Measurements from ENCODE around the gene SPRR2E.
"Not testable (repeated sequence)": the region's sequence is repeated elsewhere in the genome, so short reads cannot be mapped to it uniquely, and the experiment has no call there.

The SPRR2E gene

DNA sequence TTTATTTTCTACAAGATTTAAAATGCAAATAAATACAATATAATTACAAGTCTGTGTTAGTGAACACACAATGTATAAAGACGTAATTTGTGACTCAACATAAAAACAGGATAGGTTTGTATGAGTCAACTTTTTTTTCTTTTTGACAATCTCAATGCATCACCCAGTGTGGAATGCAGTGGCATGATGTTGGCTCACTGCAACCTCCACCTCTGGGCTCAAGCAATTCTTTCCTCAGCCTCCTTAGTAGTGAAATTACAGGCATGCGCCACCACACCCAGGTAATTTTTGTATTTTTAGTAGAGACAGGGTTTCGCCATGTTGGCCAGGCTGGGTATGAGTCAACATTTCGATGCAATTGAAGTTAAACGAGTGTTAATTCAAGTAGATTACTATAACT, 5.9 kb upstream of the SPRR2E start:
- in situ Hi-C loops (cut with HindIII; ENCODE audit: low pct_unique_long_range_greater_than_20kb, low sequenced_read_pairs): no loop called here
- no peak for TF ChIP-seq JUND (IDR thresholded peaks at IDR 0.05; ENCODE audit: low read depth)
- no peak for DNase-seq (ENCODE audit: low read depth in 1 of 2, low spot score in 1 of 2)

DNA sequence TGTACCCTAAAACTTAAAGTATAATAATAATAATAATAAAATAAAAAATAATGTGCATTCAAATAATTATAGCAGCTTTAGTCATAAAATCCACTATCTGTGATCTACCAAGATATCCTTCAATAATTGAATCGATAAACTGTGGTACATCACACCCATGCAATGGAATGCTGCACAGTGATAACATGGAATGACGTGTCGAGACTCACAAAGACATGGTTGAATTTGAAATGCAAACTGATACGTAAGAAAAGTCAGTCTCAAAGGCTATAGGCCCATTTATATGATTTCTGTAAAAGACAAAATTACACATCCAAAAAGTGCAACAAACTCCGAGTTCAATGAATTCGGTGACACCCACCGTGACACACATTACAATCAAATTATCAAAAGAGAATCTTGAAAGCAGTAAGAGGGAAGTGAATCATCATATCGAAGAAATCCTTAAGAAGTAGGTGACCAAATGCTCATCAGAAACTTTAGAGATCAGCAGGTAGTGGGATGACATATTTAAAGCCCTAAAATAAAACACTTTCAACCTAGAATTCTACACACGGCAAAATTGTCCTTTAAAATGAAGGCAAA, 5.2 kb upstream of the SPRR2E start:
- TF ChIP-seq JUND (IDR thresholded peaks at IDR 0.05; ENCODE audit: low read depth): no peak
- in situ Hi-C loops (cut with HindIII; ENCODE audit: low pct_unique_long_range_greater_than_20kb, low sequenced_read_pairs): no loop called here

DNA sequence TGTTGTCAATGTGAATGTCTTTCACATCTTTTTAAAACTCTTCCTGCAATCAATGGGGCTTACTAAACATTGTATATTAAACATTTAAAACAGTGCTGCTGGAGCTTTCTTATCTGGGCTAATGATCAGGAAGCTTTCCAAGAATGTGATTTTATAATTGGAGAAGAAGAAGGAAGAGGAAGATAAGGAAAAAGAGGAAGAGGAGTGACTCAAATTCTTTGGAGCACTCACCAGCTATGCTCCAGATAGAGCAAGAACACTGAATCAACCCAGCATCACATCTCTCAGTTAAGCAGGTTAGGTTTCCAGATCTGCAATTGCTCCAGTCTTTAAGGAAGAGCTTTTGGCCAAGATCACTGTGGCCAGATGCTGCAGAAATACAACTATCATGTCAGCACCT, 1.4 kb upstream of the SPRR2E start:
- no peak for TF ChIP-seq JUND (IDR thresholded peaks at IDR 0.05; ENCODE audit: low read depth)
- DNase-seq (ENCODE audit: low read depth in 1 of 2, low spot score in 1 of 2): no peak
- in situ Hi-C loops (cut with HindIII; ENCODE audit: low pct_unique_long_range_greater_than_20kb, low sequenced_read_pairs): no loop called here

More for the DNA sequence above, 5.2 kb upstream of the SPRR2E start:
- DNase-seq (ENCODE audit: low read depth in 1 of 2, low spot score in 1 of 2): no peak

DNA sequence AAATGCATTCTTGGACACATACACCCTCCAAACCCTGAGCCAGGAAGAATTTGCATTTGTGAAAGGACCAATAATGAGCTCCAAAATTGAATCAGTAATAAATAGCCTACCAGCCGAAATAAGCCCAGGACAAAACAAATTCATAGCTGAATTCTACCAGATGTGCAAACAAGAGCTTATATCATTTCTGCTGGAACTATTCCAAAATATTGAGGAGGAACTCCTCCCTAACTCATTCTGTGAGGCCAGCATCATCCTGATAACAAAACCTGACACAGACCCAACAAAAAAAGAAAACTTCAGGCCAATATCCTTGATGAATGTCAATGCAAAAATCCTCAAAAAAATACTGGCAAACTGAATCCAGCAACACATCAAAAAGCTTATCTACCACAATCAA, 6.7 kb downstream of the SPRR2E start:
- in situ Hi-C loops (cut with HindIII; ENCODE audit: low pct_unique_long_range_greater_than_20kb, low sequenced_read_pairs): no loop called here
- DNase-seq (ENCODE audit: low read depth in 1 of 2, low spot score in 1 of 2): no peak
- no peak for TF ChIP-seq JUND (IDR thresholded peaks at IDR 0.05; ENCODE audit: low read depth)

DNA sequence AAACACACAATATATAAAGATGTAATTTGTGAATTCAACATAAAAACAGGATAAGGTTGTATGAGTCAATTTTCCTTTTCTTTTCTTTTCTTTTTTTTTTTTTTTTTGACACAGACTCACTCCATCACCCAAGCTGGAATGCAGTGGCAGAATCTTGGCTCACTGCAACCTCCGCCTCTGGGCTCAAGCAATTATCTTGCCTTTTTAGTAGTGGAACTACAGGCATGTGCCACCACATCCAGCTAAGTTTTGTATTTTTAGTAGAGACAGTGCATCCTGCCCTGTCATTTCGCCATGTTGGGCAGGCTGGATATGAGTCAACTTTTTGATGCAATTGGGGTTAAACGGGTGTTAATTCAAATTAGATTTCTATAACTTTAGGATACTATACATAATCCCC, 12.6 kb downstream of the SPRR2E start:
- in situ Hi-C loops (cut with HindIII; ENCODE audit: low pct_unique_long_range_greater_than_20kb, low sequenced_read_pairs): no loop called here
- DNase-seq (ENCODE audit: low read depth in 1 of 2, low spot score in 1 of 2): no peak
- TF ChIP-seq JUND (IDR thresholded peaks at IDR 0.05; ENCODE audit: low read depth): no peak

DNA sequence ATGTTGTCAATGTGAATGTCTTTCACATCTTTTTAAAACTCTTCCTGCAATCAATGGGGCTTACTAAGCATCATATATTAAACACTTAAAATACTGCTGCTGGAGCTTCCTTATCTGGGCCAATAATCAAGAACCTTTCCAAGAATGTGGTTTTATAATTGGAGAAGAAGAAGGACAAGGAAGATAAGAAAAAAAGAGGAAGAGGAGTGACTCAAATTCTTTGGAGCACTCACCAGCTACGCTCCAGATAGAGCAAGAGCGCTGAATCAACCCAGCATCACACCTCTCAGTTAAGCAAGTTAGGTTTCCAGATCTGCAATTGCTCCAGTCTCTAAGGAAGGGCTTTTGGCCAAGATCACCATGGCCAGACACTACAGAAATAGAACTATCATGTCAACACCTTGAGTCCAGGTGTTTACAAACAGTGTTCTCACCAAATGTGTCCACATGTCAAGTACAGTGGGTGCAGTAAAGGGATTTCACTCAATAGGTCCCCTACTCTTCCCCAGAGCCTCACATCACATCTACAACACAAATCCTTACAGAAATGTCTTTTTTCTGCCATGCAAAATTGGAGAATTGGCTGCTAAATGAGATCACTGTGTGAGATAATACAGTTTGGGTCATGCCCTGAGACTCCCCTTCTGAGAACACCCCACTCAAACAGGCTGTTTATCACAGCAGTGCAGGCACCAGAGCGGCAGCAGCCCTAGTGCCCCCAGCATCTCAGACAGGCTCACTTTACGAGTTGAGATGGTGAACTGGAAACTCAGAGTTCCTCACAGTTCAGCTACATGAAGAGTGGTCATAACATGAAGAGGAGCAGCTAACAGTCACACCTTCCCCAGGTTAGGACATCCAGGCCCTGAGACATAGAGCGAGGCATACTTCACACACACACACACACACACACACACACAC, 21.3 kb downstream of the SPRR2E start:
- in situ Hi-C loops (cut with HindIII; ENCODE audit: low pct_unique_long_range_greater_than_20kb, low sequenced_read_pairs): no loop called here
- DNase-seq (ENCODE audit: low read depth in 1 of 2, low spot score in 1 of 2): no peak
- TF ChIP-seq JUND (IDR thresholded peaks at IDR 0.05; ENCODE audit: low read depth): no peak

DNA sequence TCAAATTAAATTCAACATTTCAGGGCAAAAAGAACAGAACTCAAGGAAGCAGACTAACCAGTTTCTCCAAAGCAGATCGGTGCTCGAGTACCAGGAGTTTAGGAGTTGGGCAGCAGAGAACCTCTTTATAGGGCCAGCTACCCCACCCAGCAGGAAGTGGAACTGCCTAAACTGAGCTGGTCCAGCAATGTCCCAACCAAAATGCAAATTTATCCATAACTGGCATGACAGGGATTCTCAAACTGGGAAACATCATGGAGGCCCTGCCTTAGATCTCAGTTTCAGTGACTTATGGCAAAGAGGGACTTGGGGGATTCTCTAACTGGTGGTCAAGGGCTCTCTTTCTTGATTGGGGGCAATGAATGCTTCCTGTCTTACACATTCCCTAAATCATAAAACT, 22.8 kb downstream of the SPRR2E start, which contains the start of gene SPRR2B:
TSS of gene SPRR2B (minus strand) at position 101 of the 400 bp plus-strand sequence. CDS start 772 bp downstream, outside the sequence.
- no peak for TF ChIP-seq JUND (IDR thresholded peaks at IDR 0.05; ENCODE audit: low read depth)
- DNase-seq (ENCODE audit: low read depth in 1 of 2, low spot score in 1 of 2): no peak

DNA sequence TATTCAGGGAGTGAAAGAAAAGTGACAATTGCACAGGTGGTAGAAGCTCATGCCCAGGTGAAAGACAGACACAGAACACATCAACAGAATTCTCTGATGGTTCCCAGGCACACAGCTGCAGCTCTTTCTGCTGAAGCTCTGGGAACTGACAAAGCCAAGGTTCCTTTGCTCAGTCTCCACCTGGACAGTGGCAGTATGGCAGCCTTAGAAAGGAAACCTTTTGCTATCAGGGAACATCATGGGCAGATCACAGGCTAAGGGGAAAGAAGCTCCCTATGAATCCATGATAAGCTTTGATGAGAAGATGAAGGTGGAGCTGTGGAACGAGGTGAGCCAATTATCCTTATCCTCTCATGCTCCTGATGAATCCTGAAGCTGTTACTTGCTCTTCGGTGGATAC, 24.1 kb downstream of the SPRR2E start:
- no peak for DNase-seq (ENCODE audit: low read depth in 1 of 2, low spot score in 1 of 2)
- in situ Hi-C loops (cut with HindIII; ENCODE audit: low pct_unique_long_range_greater_than_20kb, low sequenced_read_pairs): no loop called here
- TF ChIP-seq JUND (IDR thresholded peaks at IDR 0.05; ENCODE audit: low read depth): no peak

More for the DNA sequence above, 22.8 kb downstream of the SPRR2E start, which contains the start of gene SPRR2B:
- in situ Hi-C loops (cut with HindIII; ENCODE audit: low pct_unique_long_range_greater_than_20kb, low sequenced_read_pairs): no loop called here

DNA sequence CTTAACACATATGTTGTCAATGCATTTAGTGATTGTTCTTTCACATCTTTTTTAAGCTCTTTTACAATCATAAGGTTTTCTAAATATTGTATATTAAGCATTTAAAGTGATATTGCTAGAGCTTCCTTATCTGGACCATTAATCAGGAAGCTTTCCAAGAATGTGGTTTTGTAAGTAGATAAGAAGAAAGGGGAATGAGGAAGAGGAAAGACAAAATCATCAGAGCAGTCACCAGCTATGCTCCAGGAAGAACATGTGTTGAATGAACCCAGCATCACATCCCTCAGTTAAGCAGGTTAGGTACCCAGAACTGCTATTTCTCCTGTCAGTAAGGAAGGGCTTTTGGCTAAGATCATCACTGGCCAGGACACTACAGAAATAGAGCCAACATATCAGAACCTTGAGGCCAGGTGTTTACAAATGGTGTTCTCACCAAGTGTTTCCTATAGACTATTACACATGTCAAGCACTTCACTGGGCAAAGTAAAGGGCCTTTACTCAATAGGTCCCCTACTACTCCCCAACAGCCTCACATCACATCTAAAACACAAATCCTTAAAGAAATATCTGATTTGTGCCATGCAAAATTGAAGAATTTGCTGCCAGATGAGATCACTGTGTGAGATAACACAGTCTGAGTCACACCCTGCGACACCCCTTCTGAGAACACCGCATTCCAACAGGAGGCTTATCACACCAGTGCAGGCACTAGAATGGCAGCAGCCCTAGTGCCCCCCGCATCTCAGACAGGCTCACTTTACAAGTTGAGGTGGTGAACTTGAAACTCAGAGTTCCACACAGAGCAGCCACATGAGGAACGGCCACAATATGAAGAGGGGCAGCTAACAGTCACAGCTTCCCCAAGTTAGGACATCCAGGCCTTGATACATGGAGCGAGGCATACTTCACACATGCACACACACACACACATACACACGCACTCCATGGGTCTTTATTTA, 35.2 kb downstream of the SPRR2E start:
- in situ Hi-C loops (cut with HindIII; ENCODE audit: low pct_unique_long_range_greater_than_20kb, low sequenced_read_pairs): no loop called here
- DNase-seq (ENCODE audit: low read depth in 1 of 2, low spot score in 1 of 2): no peak
- no peak for TF ChIP-seq JUND (IDR thresholded peaks at IDR 0.05; ENCODE audit: low read depth)

DNA sequence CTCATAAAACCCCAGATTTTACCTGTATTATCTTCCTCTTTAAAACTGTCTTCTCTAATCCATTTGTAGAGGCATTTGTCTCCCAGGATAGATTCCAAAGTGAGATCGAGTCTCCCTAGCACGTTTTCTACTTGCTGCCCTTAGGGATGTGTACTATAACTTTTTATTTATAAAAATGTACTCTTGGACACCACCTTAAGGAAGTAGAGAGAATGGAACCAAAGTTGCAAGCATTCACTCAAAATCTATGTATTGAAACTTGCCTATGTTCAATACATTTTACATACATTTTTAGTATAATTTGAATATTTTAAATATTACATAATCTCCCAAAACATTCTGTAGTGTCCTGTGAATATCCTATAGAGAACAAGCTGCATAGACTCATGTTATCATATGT, 36.2 kb downstream of the SPRR2E start:
- TF ChIP-seq JUND (IDR thresholded peaks at IDR 0.05; ENCODE audit: low read depth): no peak
- DNase-seq (ENCODE audit: low read depth in 1 of 2, low spot score in 1 of 2): peak in 1 of 2 experiments; percentile 22
- in situ Hi-C loops (cut with HindIII; ENCODE audit: low pct_unique_long_range_greater_than_20kb, low sequenced_read_pairs): no loop called here

DNA sequence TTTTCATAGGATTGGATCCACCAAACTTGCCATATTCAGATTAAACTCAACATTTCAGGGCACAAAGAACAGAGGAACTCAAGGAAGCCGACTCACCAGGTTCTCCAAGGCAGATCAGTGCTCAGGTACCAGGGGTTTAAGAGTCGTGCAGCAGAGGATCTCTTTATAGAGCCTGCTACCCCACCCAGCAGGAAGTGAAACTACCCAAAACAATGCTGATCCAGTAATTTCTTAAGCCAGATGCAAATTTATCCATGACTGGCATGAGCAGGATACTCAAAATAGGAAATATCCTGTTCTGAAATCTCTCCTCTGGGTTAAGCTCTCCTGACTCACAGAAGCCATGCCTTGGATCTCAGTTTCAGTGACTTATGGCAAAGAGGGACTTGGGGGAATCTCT, 37.0 kb downstream of the SPRR2E start, which contains the start of gene SPRR2A:
TSS of gene SPRR2A (minus strand) at position 138 of the 400 bp plus-strand sequence. CDS start 777 bp downstream, outside the sequence.
- in situ Hi-C loops (cut with HindIII; ENCODE audit: low pct_unique_long_range_greater_than_20kb, low sequenced_read_pairs): no loop called here
- no peak for DNase-seq (ENCODE audit: low read depth in 1 of 2, low spot score in 1 of 2)
- TF ChIP-seq JUND (IDR thresholded peaks at IDR 0.05; ENCODE audit: low read depth): no peak

DNA sequence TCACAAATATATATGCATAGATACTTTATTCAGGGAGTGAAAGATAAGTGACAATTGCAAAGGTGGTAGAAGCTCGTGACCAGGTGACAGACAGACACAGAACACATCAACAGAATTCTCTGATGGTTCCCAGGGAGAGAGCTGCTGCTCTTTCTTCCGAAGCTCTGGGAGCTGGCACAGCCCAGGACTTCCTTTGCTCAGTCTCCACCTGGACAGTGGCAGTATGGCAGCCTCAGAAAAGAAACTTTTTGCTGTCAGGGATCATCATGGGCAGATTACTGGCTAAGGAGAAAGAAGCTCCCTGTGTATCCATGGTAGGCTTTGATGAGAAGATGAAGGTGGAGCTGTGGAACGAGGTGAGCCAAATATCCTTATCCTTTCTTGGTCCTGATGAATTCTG, 38.2 kb downstream of the SPRR2E start:
- DNase-seq (ENCODE audit: low read depth in 1 of 2, low spot score in 1 of 2); in situ Hi-C loops (cut with HindIII; ENCODE audit: low pct_unique_long_range_greater_than_20kb, low sequenced_read_pairs): not testable (repeated sequence)

All from T47D (cell line).